A549 (cell line): Measurements from ENCODE around the gene CARMIL1. TPM values are rescaled to one million over a fixed set of nuclear protein-coding genes. Genes with fewer than 3 reads are reported as not detected.

Source experiments
- ATAC-seq, 2 experiments: fragments of 200-7000 bp in 1 of 2; fragments of >200 bp in 1 of 2; cut with Nextera tagmentation in 1 of 2; cut with Tn5 transposase in 1 of 2; 3 replicates each; pipeline versions ENCODE4 v1.8.0 to v1.9.1; 2018 to 2020; ENCODE audit warnings: mild to moderate bottlenecking in 1 of 2, moderate library complexity in 1 of 2
- CTCF ChIA-PET: fragments of 300-600 bp; sonication (Branson Sonifier 250); formaldehyde crosslinking; extraction: SDS; loops from one replicate; lab custom pipeline; 2021; ENCODE audit warnings: antibody characterized with exemption, inconsistent platforms; lab: Yijun Ruan, JAX
- POLR2A ChIA-PET: fragments of 350-600 bp; formaldehyde crosslinking; extraction: SDS; loops from one replicate; lab custom pipeline; 2021; ENCODE audit warnings: antibody characterized with exemption, inconsistent platforms; lab: Yijun Ruan, JAX
- DNase-seq, 2 experiments: peaks; one replicate each; pipeline versions ENCODE4 v3.0.0 to v3.0.0-alpha.2; 2011 to 2016; ENCODE audit warnings: low read depth in 1 of 2, low spot score in 1 of 2
- FAIRE-seq: peaks from 2 replicates; lab custom pipeline; 2011; peaks lifted over from hg19 to GRCh38; lab: Jason Lieb, UNC
- H3K27ac ChIP-seq, 2 experiments: fragments of >200 bp; sonication (Bioruptor Twin); formaldehyde crosslinking; 3 replicates each; pipeline ENCODE4 v1.5.1; 2016 to 2017
- H3K4me1 ChIP-seq: fragments of >200 bp; sonication (Bioruptor Twin); formaldehyde crosslinking; 3 replicates; pipeline ENCODE4 v1.6.1; 2016
- H3K4me2 ChIP-seq: fragments of >200 bp; sonication (Bioruptor Twin); formaldehyde crosslinking; 3 replicates; pipeline ENCODE4 v1.6.1; 2016
- H3K4me3 ChIP-seq: fragments of >200 bp; sonication (Bioruptor Twin); formaldehyde crosslinking; 3 replicates; pipeline ENCODE4 v1.5.1; 2016
- H3K9me3 ChIP-seq: fragments of >200 bp; sonication (Bioruptor Twin); formaldehyde crosslinking; 3 replicates; pipeline ENCODE4 v1.6.1; 2016
- CBX8 ChIP-seq: fragments of 200-600 bp; sonication (generic); IDR thresholded peaks from 2 replicates; pipeline ENCODE4 v1.6.1; 2016
- CEBPB ChIP-seq, 2 experiments: fragments of >200 bp in 1 of 2; sonication (Bioruptor Twin) in 1 of 2; formaldehyde crosslinking in 1 of 2; IDR thresholded peaks; 2 replicates each; pipeline ENCODE4 v1.6.1; 2012 to 2016
- FOSB ChIP-seq: fragments of 250-450 bp; sonication (Bioruptor Pico); IDR thresholded peaks from 2 replicates; pipeline ENCODE4 v1.5.0; 2020; ENCODE audit warnings: mild to moderate bottlenecking, moderate library complexity
- GATA3 ChIP-seq: IDR thresholded peaks from 2 replicates; pipeline ENCODE4 v1.6.1; 2012; ENCODE audit warnings: borderline replicate concordance
- HDAC2 ChIP-seq: fragments of 200-600 bp; sonication (generic); IDR thresholded peaks from 2 replicates; pipeline ENCODE4 v1.6.1; 2016
- HOXB5 ChIP-seq: fragments of 250-450 bp; sonication (Bioruptor Pico); IDR thresholded peaks from 2 replicates; pipeline ENCODE4 v1.5.0; 2020; ENCODE audit warnings: mild to moderate bottlenecking, moderate library complexity
- KDM1A ChIP-seq: fragments of 200-600 bp; sonication (generic); IDR thresholded peaks from 2 replicates; pipeline ENCODE4 v1.6.1; 2016; ENCODE audit warnings: low read depth, mild to moderate bottlenecking
- KDM5A ChIP-seq: fragments of 200-600 bp; sonication (generic); IDR thresholded peaks from 2 replicates; pipeline ENCODE4 v1.6.1; 2016; ENCODE audit warnings: antibody characterized with exemption, mild to moderate bottlenecking
- MAFK ChIP-seq: fragments of 450-650 bp; IDR thresholded peaks from 2 replicates; pipeline ENCODE4 v1.6.1; 2014; ENCODE audit not compliant: partially characterized antibody
- NFE2L2 ChIP-seq: fragments of 150-350 bp; conservative IDR thresholded peaks from 2 replicates; pipeline ENCODE4 v1.6.1; 2014; ENCODE audit warnings: low read length
- NPAS2 ChIP-seq: fragments of 250-450 bp; sonication (Bioruptor Pico); IDR thresholded peaks from 2 replicates; pipeline ENCODE4 v1.8.0; 2022; ENCODE audit warnings: mild to moderate bottlenecking, moderate library complexity, borderline replicate concordance
- POLR2A ChIP-seq: IDR thresholded peaks from 2 replicates; pipeline ENCODE4 v1.6.1; 2012; ENCODE audit warnings: mild to moderate bottlenecking, low read length
- POLR2AphosphoS2 ChIP-seq: conservative IDR thresholded peaks from 2 replicates; pipeline ENCODE4 v1.6.1; 2012; ENCODE audit warnings: low read length, improper control_type of control experiment, inconsistent platforms
- RFX5 ChIP-seq: fragments of 450-650 bp; IDR thresholded peaks from 2 replicates; pipeline ENCODE4 v1.7.1; 2014; ENCODE audit warnings: antibody characterized with exemption, mild to moderate bottlenecking, moderate library complexity
- ZFP36 ChIP-seq: fragments of 450-650 bp; IDR thresholded peaks from 2 replicates; pipeline ENCODE4 v1.6.1; 2014; ENCODE audit warnings: borderline replicate concordance; ENCODE audit not compliant: partially characterized antibody
- ZNF302 ChIP-seq: fragments of 250-450 bp; sonication (Bioruptor Pico); IDR thresholded peaks from 2 replicates; pipeline ENCODE4 v1.9.0; 2021; ENCODE audit warnings: inconsistent platforms, mild to moderate bottlenecking, moderate library complexity
- WGBS: methylation state at CpG from one replicate; pipeline ENCODE4 v1.1.6; 2017; ENCODE audit errors: missing lambda C conversion rate; 5-methylcytosine and 5-hydroxymethylcytosine counted together
- polyA plus RNA-seq, 4 experiments: library from polyadenylated mRNA; depleted of rRNA in 3 of 4; stranded (reverse); fragments of >200 nt; fragmentation: RNase III in 1 of 4; extraction: RNeasy Plus Mini Kit Qiagen cat#74134 plus additional on column Dnase treatment in 1 of 4; gene quantifications; 2 replicates in 3 of 4; 3 replicates in 1 of 4; pipeline ENCODE4 v1.2.3, GENCODE V29; 2011 to 2017
- TF ChIP-seq, protein P1 (sequence below): IDR thresholded peaks from 2 replicates; pipeline ENCODE4 v1.6.1; 2012
- TF ChIP-seq, protein P2 (sequence below): fragments of 200-600 bp; sonication (generic); IDR thresholded peaks from 2 replicates; pipeline ENCODE4 v1.6.1; 2016; ENCODE audit warnings: antibody characterized with exemption, mild to moderate bottlenecking, moderate library complexity
- TF ChIP-seq, protein P3 (sequence below): fragments of 250-450 bp; sonication (Bioruptor Pico); IDR thresholded peaks from 2 replicates; pipeline ENCODE4 v1.5.0; 2021; ENCODE audit warnings: mild to moderate bottlenecking, moderate library complexity, borderline replicate concordance
- TF ChIP-seq, protein P4 (sequence below): IDR thresholded peaks from 2 replicates; pipeline ENCODE4 v1.6.1; 2012; ENCODE audit warnings: low read depth, borderline replicate concordance
- TF ChIP-seq, protein P5 (sequence below): fragments of 450-650 bp; IDR thresholded peaks from 2 replicates; pipeline ENCODE4 v1.6.1; 2014; ENCODE audit warnings: antibody characterized with exemption

Gene CARMIL1
- polyA plus RNA-seq, 2 of the 4 experiments (the other 2 are of a cell fraction) = 11.5 to 11.8 TPM

DNA sequence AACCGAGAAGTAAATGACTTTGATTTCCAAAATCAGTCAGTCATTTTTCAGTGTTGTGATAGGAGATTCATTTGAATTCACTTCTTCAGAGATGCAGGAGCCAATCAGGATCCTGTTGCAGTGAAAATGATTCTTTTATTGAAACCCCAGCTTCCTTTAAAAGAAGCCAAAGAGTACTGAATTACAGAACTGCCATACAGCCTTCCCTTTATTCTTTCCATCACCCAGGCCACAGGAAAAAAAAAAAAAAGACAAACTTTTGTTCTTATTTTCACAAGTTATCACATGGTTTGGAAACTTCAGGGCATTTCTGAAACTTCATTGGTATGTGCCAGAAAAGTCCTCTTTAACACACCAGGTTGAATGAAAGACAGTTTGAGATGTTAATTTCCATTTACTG, 1.8 kb upstream of the CARMIL1 start:
- no peak for ATAC-seq

DNA sequence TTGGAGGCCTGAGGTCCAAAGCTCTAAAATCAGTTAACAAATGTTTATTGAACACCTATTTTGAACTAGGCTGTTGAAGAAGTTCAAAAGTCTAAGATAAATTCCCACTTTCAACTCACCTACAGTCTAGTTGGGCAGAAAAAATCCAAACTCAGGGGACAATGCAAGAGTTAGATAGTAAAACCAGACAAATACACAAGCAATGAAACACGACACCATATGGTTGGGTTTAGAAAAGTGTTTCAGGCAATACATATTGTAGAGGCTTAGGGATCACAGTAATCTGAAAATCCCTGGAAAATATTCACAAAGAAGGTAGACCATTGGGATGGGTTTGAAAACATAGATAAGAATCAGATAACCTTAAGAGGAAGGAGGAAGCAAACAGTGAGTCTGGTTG, 1.3 kb upstream of the CARMIL1 start:
- ChIA-PET CTCF (interaction anchor here (0.6 to 3.8 kb wide), 12 partner anchors 8 to 390 kb away, joined by 3 to 36 read pairs (median 10); no protein-coding TSS in a partner anchor), POLR2A (interaction anchor here (2.1 kb wide), 1 partner anchor 34 kb away, joined by 7 read pairs; no protein-coding TSS in a partner anchor)
- DNase-seq (no peak), FAIRE-seq (no peak), ATAC-seq (no peak)
- Histone ChIP-seq H3K4me1 (peaks cover 20% of the 10 kb centered on the region), H3K4me2 (peak overlapping the region; percentile 83), H3K9me3 (no peaks in the 10 kb centered on the region), H3K4me3 (peak overlapping the region; percentile 99; the same call in 1 of the 3 replicates), H3K27ac (peak overlapping the region; percentile 95 to 96; a peak in 4 of 6 replicates)
- WGBS = 93% methylated on average over 1 of the region's 1 CpG
- TF ChIP-seq RFX5 (no peak), NPAS2 (no peak), ZNF302 (CRISPR knock-in tag) (no peak), CEBPB (IDR thresholded peaks at IDR 0.05) (no peak)
- TF ChIP-seq, protein P1, sequence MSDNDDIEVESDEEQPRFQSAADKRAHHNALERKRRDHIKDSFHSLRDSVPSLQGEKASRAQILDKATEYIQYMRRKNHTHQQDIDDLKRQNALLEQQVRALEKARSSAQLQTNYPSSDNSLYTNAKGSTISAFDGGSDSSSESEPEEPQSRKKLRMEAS = no peak
- TF ChIP-seq, protein P2, sequence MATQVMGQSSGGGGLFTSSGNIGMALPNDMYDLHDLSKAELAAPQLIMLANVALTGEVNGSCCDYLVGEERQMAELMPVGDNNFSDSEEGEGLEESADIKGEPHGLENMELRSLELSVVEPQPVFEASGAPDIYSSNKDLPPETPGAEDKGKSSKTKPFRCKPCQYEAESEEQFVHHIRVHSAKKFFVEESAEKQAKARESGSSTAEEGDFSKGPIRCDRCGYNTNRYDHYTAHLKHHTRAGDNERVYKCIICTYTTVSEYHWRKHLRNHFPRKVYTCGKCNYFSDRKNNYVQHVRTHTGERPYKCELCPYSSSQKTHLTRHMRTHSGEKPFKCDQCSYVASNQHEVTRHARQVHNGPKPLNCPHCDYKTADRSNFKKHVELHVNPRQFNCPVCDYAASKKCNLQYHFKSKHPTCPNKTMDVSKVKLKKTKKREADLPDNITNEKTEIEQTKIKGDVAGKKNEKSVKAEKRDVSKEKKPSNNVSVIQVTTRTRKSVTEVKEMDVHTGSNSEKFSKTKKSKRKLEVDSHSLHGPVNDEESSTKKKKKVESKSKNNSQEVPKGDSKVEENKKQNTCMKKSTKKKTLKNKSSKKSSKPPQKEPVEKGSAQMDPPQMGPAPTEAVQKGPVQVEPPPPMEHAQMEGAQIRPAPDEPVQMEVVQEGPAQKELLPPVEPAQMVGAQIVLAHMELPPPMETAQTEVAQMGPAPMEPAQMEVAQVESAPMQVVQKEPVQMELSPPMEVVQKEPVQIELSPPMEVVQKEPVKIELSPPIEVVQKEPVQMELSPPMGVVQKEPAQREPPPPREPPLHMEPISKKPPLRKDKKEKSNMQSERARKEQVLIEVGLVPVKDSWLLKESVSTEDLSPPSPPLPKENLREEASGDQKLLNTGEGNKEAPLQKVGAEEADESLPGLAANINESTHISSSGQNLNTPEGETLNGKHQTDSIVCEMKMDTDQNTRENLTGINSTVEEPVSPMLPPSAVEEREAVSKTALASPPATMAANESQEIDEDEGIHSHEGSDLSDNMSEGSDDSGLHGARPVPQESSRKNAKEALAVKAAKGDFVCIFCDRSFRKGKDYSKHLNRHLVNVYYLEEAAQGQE = no peak

More for the DNA sequence above, 1.8 kb upstream of the CARMIL1 start:
- TF ChIP-seq, protein P3, sequence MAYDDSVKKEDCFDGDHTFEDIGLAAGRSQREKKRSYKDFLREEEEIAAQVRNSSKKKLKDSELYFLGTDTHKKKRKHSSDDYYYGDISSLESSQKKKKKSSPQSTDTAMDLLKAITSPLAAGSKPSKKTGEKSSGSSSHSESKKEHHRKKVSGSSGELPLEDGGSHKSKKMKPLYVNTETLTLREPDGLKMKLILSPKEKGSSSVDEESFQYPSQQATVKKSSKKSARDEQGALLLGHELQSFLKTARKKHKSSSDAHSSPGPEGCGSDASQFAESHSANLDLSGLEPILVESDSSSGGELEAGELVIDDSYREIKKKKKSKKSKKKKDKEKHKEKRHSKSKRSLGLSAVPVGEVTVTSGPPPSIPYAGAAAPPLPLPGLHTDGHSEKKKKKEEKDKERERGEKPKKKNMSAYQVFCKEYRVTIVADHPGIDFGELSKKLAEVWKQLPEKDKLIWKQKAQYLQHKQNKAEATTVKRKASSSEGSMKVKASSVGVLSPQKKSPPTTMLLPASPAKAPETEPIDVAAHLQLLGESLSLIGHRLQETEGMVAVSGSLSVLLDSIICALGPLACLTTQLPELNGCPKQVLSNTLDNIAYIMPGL (CRISPR knock-in tag) = no peak
- TF ChIP-seq HOXB5 (CRISPR knock-in tag) (no peak), ZNF302 (CRISPR knock-in tag) (no peak), NFE2L2 (no peak), ZFP36 (no peak), CBX8 (no peak), POLR2AphosphoS2 (no peak), POLR2A (no peak), MAFK (no peak), GATA3 (no peak), KDM5A (no peak), CEBPB (IDR thresholded peaks at IDR 0.05) (no peak), KDM1A (no peak), HDAC2 (no peak), FOSB (CRISPR knock-in tag) (no peak)
- TF ChIP-seq, protein P4, sequence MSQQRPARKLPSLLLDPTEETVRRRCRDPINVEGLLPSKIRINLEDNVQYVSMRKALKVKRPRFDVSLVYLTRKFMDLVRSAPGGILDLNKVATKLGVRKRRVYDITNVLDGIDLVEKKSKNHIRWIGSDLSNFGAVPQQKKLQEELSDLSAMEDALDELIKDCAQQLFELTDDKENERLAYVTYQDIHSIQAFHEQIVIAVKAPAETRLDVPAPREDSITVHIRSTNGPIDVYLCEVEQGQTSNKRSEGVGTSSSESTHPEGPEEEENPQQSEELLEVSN = no peak
- TF ChIP-seq, protein P5, sequence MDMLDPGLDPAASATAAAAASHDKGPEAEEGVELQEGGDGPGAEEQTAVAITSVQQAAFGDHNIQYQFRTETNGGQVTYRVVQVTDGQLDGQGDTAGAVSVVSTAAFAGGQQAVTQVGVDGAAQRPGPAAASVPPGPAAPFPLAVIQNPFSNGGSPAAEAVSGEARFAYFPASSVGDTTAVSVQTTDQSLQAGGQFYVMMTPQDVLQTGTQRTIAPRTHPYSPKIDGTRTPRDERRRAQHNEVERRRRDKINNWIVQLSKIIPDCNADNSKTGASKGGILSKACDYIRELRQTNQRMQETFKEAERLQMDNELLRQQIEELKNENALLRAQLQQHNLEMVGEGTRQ = no peak
- TF ChIP-seq, all 56 proteins: peak for 0
- Histone ChIP-seq H3K9me3 (no peaks in the 10 kb centered on the region), H3K4me1 (peaks cover 20% of the 10 kb centered on the region), H3K4me3 (no peak overlapping the region), H3K27ac (no peak overlapping the region), H3K4me2 (peak overlapping the region; percentile 83; the same call in 2 of the 3 replicates)
- POLR2A ChIA-PET = no interaction called here
- WGBS = 92% methylated on average over 1 of the region's 1 CpG
- CTCF ChIA-PET = interaction anchor here (0.7 to 3.8 kb wide), 4 partner anchors 11 to 213 kb away, joined by 3 to 21 read pairs (median 12); no protein-coding TSS in a partner anchor
- DNase-seq (no peak), FAIRE-seq (no peak)
